ENCODE results near the gene DGKG. TPM values are rescaled to one million over a fixed set of nuclear protein-coding genes. Genes with fewer than 3 reads are reported as not detected.

The DGKG gene
- polyA plus RNA-seq, 1 donor (not counting 4 experiments of a cell fraction or from before 2014, with no cell fraction given): 0.22 TPM

DNA sequence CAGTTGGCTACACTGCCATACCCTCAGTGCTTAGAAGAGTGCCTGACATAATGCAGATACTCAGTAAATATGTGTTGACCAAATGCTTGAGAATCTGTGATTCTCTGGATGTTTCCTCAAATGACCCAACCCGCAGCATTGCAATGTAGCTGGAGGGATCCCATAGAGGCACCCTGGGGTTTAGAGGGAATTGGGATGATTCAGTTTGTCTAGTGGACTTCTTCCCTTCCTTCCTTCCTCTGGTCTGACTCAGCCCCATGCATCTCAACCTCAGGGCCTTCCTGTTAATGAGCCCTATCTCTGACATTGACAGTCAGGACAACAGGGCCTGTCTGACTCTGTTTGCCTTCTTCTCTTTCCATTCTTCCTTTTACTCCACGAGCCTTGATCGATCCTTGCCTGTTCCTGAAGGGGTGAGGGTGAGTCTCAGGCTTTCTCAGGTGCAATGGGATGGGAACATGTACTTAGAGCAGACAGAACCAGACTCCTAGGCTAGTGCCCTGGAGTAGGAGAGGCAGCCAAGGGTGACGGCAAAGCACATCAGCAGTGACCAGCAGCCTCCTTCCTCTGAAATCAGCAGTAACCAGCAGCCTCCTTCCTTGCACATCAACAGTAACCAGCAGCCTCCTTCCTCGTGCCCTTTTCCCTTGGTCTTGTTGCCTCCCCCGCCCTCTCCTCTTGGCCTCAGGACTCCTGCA, 78.2 kb downstream of the DGKG start:
- dilution Hi-C loops (cut with MboI; ENCODE audit: extremely low pct_ligation_motif_present, low sequenced_read_pairs): no loop called here

DNA sequence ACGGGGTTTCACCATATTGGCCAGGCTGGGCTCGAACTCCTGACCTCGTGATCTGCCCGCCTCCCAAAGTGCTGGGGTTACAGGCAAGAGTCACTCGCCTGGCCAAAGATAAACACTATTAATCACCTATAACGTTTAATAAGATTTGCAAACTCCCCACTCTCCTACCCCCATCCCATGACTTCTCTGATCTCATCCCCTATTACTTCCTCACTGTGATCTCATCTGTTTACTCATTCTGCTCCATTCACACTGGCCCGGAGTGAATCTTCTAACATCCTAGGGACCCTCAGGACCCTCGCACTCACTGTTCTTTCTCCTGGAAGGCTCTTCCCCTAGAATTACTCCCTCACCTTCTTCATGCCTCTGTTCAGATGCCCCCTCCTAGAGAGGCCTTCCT, 78.9 kb downstream of the DGKG start:
- dilution Hi-C loops (cut with MboI; ENCODE audit: extremely low pct_ligation_motif_present, low sequenced_read_pairs): no loop called here
- H3K9me3 ChIP-seq (ENCODE audit: control insufficient read depth, low read depth, low read length): no peaks in the 10 kb centered on the region
- H3K9ac ChIP-seq (ENCODE audit: control insufficient read depth, extremely low read depth, insufficient read depth, low read length): no peak overlapping the region
- no peaks in the 10 kb centered on the region for H4K20me1 ChIP-seq (ENCODE audit: control insufficient read depth, extremely low read depth, insufficient read depth, low read length)
- FAIRE-seq (no peak), DNase-seq (ENCODE audit: low read depth, low spot score) (no peak)
- no peak overlapping the region for H3K27ac ChIP-seq (ENCODE audit: control insufficient read depth, insufficient read depth, low read length)
- no peak overlapping the region for H2AFZ ChIP-seq (ENCODE audit: control insufficient read depth, low read length)
- H3K79me2 ChIP-seq (ENCODE audit: control insufficient read depth, insufficient read depth, low read length): no peaks in the 10 kb centered on the region
- no peak overlapping the region for H3K4me3 ChIP-seq (ENCODE audit: control insufficient read depth in 2 of 3, extremely low read depth in 1 of 3, insufficient read depth in 2 of 3, low read depth in 1 of 3, low read length in 3 of 3)
- no peaks in the 10 kb centered on the region for H3K27me3 ChIP-seq (ENCODE audit: control insufficient read depth, extremely low read depth, insufficient read depth, low read length)
- TF ChIP-seq, protein P1, sequence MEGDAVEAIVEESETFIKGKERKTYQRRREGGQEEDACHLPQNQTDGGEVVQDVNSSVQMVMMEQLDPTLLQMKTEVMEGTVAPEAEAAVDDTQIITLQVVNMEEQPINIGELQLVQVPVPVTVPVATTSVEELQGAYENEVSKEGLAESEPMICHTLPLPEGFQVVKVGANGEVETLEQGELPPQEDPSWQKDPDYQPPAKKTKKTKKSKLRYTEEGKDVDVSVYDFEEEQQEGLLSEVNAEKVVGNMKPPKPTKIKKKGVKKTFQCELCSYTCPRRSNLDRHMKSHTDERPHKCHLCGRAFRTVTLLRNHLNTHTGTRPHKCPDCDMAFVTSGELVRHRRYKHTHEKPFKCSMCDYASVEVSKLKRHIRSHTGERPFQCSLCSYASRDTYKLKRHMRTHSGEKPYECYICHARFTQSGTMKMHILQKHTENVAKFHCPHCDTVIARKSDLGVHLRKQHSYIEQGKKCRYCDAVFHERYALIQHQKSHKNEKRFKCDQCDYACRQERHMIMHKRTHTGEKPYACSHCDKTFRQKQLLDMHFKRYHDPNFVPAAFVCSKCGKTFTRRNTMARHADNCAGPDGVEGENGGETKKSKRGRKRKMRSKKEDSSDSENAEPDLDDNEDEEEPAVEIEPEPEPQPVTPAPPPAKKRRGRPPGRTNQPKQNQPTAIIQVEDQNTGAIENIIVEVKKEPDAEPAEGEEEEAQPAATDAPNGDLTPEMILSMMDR (optimal IDR thresholded peaks at IDR 0.05 in 1 of 3, IDR thresholded peaks at IDR 0.05 in 1 of 3, conservative IDR thresholded peaks at IDR 0.05 in 1 of 3; ENCODE audit: extremely low read depth in 1 of 3, insufficient read depth in 2 of 3, low read length in 3 of 3): no peak
- TF ChIP-seq EZH2 (IDR thresholded peaks at IDR 0.05; ENCODE audit: low read length): no peak
- H3K4me1 ChIP-seq (ENCODE audit: control insufficient read depth, extremely low read depth, insufficient read depth, low read length): no peaks in the 10 kb centered on the region
- no peaks in the 10 kb centered on the region for H3K36me3 ChIP-seq (ENCODE audit: control insufficient read depth in 2 of 2, extremely low read depth in 1 of 2, insufficient read depth in 2 of 2, low read length in 2 of 2)
- H3K9me1 ChIP-seq (ENCODE audit: control insufficient read depth, extremely low read depth, insufficient read depth, low read length): no peaks in the 10 kb centered on the region
- no peak overlapping the region for H3K4me2 ChIP-seq (ENCODE audit: control insufficient read depth, extremely low read depth, insufficient read depth, low read depth, low read length)

More for the DNA sequence above, 78.2 kb downstream of the DGKG start:
- no peak overlapping the region for H3K9ac ChIP-seq (ENCODE audit: control insufficient read depth, extremely low read depth, insufficient read depth, low read length)
- H3K79me2 ChIP-seq (ENCODE audit: control insufficient read depth, insufficient read depth, low read length): no peaks in the 10 kb centered on the region
- no peak overlapping the region for H3K4me2 ChIP-seq (ENCODE audit: control insufficient read depth, extremely low read depth, insufficient read depth, low read depth, low read length)
- no peak overlapping the region for H2AFZ ChIP-seq (ENCODE audit: control insufficient read depth, low read length)
- no peaks in the 10 kb centered on the region for H3K27me3 ChIP-seq (ENCODE audit: control insufficient read depth, extremely low read depth, insufficient read depth, low read length)
- H3K4me1 ChIP-seq (ENCODE audit: control insufficient read depth, extremely low read depth, insufficient read depth, low read length): no peaks in the 10 kb centered on the region
- H3K27ac ChIP-seq (ENCODE audit: control insufficient read depth, insufficient read depth, low read length): no peak overlapping the region
- TF ChIP-seq EZH2 (IDR thresholded peaks at IDR 0.05; ENCODE audit: low read length): no peak
- TF ChIP-seq, protein P1 (optimal IDR thresholded peaks at IDR 0.05 in 1 of 3, IDR thresholded peaks at IDR 0.05 in 1 of 3, conservative IDR thresholded peaks at IDR 0.05 in 1 of 3; ENCODE audit: extremely low read depth in 1 of 3, insufficient read depth in 2 of 3, low read length in 3 of 3): no peak
- no peaks in the 10 kb centered on the region for H3K36me3 ChIP-seq (ENCODE audit: control insufficient read depth in 2 of 2, extremely low read depth in 1 of 2, insufficient read depth in 2 of 2, low read length in 2 of 2)
- no peaks in the 10 kb centered on the region for H3K9me3 ChIP-seq (ENCODE audit: control insufficient read depth, low read depth, low read length)
- H4K20me1 ChIP-seq (ENCODE audit: control insufficient read depth, extremely low read depth, insufficient read depth, low read length): no peaks in the 10 kb centered on the region
- H3K9me1 ChIP-seq (ENCODE audit: control insufficient read depth, extremely low read depth, insufficient read depth, low read length): no peaks in the 10 kb centered on the region
- DNase-seq (ENCODE audit: low read depth, low spot score) (no peak), FAIRE-seq (peak; percentile 36)
- no peak overlapping the region for H3K4me3 ChIP-seq (ENCODE audit: control insufficient read depth in 2 of 3, extremely low read depth in 1 of 3, insufficient read depth in 2 of 3, low read depth in 1 of 3, low read length in 3 of 3)

All from keratinocyte (primary cell).